ENCODE data around the gene PRMT3. TPM values are rescaled to one million over a fixed set of nuclear protein-coding genes. Genes with fewer than 3 reads are reported as not detected.

PRMT3 gene
- total and polyA plus RNA-seq, 2 experiments from 2014 or later: 11.7 to 15.7 TPM

GRCh38 chr11:20530942-20531703, 143.6 kb downstream of the PRMT3 start:
- H3K9me3 ChIP-seq (ENCODE audit: low read depth): no peaks in the 10 kb centered on the region
- no peak overlapping the region for H3K4me3 ChIP-seq
- no peaks in the 10 kb centered on the region for H3K36me3 ChIP-seq
- DNase-seq (ENCODE audit: low read depth in 1 of 2, low spot score in 1 of 2): no peak
- H3K4me1 ChIP-seq (ENCODE audit: low read depth): no peaks in the 10 kb centered on the region
- no peak overlapping the region for H3K27ac ChIP-seq
- no peak for TF ChIP-seq CTCF (IDR thresholded peaks at IDR 0.05; ENCODE audit: low read depth, low read length)
- H3K27me3 ChIP-seq: no peaks in the 10 kb centered on the region

- no peak for TF ChIP-seq CTCF (IDR thresholded peaks at IDR 0.05; ENCODE audit: low read depth, low read length)
- H3K4me3 ChIP-seq: no peak overlapping the region
- H3K36me3 ChIP-seq: no peaks in the 10 kb centered on the region
- H3K9me3 ChIP-seq (ENCODE audit: low read depth): no peaks in the 10 kb centered on the region
- no peak overlapping the region for H3K27ac ChIP-seq
- no peaks in the 10 kb centered on the region for H3K4me1 ChIP-seq (ENCODE audit: low read depth)
- no peaks in the 10 kb centered on the region for H3K27me3 ChIP-seq
- no peak for DNase-seq (ENCODE audit: low read depth in 1 of 2, low spot score in 1 of 2)
Observed at GRCh38 chr11:20535271-20535881, 147.9 kb downstream of the PRMT3 start.

- no peak for TF ChIP-seq CTCF (IDR thresholded peaks at IDR 0.05; ENCODE audit: low read depth, low read length)
Observed at GRCh38 chr11:20536365-20536764, 148.8 kb downstream of the PRMT3 start.

GRCh38 chr11:20536784-20537183, 149.3 kb downstream of the PRMT3 start:
- TF ChIP-seq CTCF (IDR thresholded peaks at IDR 0.05; ENCODE audit: low read depth, low read length): no peak
- H3K27me3 ChIP-seq: no peaks in the 10 kb centered on the region
- no peak overlapping the region for H3K27ac ChIP-seq
- no peaks in the 10 kb centered on the region for H3K9me3 ChIP-seq (ENCODE audit: low read depth)
- no peak for DNase-seq (ENCODE audit: low read depth in 1 of 2, low spot score in 1 of 2)
- H3K36me3 ChIP-seq: no peaks in the 10 kb centered on the region
- no peaks in the 10 kb centered on the region for H3K4me1 ChIP-seq (ENCODE audit: low read depth)
- H3K4me3 ChIP-seq: no peak overlapping the region

More at GRCh38 chr11:20536365-20536764, 148.8 kb downstream of the PRMT3 start:
- DNase-seq (ENCODE audit: low read depth in 1 of 2, low spot score in 1 of 2): no peak
- no peaks in the 10 kb centered on the region for H3K9me3 ChIP-seq (ENCODE audit: low read depth)
- H3K4me3 ChIP-seq: no peak overlapping the region
- no peaks in the 10 kb centered on the region for H3K4me1 ChIP-seq (ENCODE audit: low read depth)
- no peaks in the 10 kb centered on the region for H3K36me3 ChIP-seq
- no peaks in the 10 kb centered on the region for H3K27me3 ChIP-seq
- H3K27ac ChIP-seq: no peak overlapping the region

- H3K27ac ChIP-seq: no peak overlapping the region
- no peaks in the 10 kb centered on the region for H3K4me1 ChIP-seq (ENCODE audit: low read depth)
- no peak for DNase-seq (ENCODE audit: low read depth in 1 of 2, low spot score in 1 of 2)
- no peak overlapping the region for H3K4me3 ChIP-seq
- TF ChIP-seq CTCF (IDR thresholded peaks at IDR 0.05; ENCODE audit: low read depth, low read length): no peak
- no peaks in the 10 kb centered on the region for H3K36me3 ChIP-seq
- H3K9me3 ChIP-seq (ENCODE audit: low read depth): no peaks in the 10 kb centered on the region
- H3K27me3 ChIP-seq: no peaks in the 10 kb centered on the region
Observed at GRCh38 chr11:20541503-20541902, 154.0 kb downstream of the PRMT3 start.
